SK-N-SH treated with all-trans-retinoic acid at 6 μM for 48 hours (cell line): ENCODE measurements around the gene HSPB7.

Experiments used
- ATAC-seq: fragments of 200-7000 bp; cut with Tn5 transposase; 3 replicates; pipeline ENCODE4 v1.9.1; 2020; ENCODE audit warnings: mild to moderate bottlenecking, moderate library complexity
- ARNTL ChIP-seq: fragments of 450-650 bp; formaldehyde crosslinking; IDR thresholded peaks from 2 replicates; pipeline ENCODE4 v1.5.0; 2020; ENCODE audit warnings: low read depth, mild to moderate bottlenecking, moderate library complexity, borderline replicate concordance
- BACH2 ChIP-seq: fragments of 250-450 bp; sonication (Bioruptor Pico); IDR thresholded peaks from 2 replicates; pipeline ENCODE4 v1.9.0; 2021; ENCODE audit warnings: mild to moderate bottlenecking, borderline replicate concordance
- CSDC2 ChIP-seq: fragments of 250-450 bp; sonication (Bioruptor Pico); IDR thresholded peaks from 2 replicates; pipeline ENCODE4 v1.5.0; 2020; ENCODE audit warnings: mild to moderate bottlenecking, moderate library complexity
- CSRNP3 ChIP-seq: fragments of 250-450 bp; sonication (Bioruptor Pico); IDR thresholded peaks from 2 replicates; pipeline ENCODE4 v1.5.1; 2021; ENCODE audit warnings: mild to moderate bottlenecking, moderate library complexity
- GLIS3 ChIP-seq: fragments of 250-450 bp; sonication (Bioruptor Pico); IDR thresholded peaks from 2 replicates; pipeline ENCODE4 v1.5.0; 2020; ENCODE audit warnings: mild to moderate bottlenecking, moderate library complexity
- PATZ1 ChIP-seq: fragments of 250-450 bp; sonication (Bioruptor Pico); IDR thresholded peaks from 2 replicates; pipeline ENCODE4 v1.8.0; 2020; ENCODE audit warnings: mild to moderate bottlenecking, moderate library complexity, borderline replicate concordance
- PPARA ChIP-seq: fragments of 250-450 bp; sonication (Bioruptor Pico); IDR thresholded peaks from 2 replicates; pipeline ENCODE4 v1.5.0; 2020; ENCODE audit warnings: mild to moderate bottlenecking, borderline replicate concordance
- RARB ChIP-seq: fragments of 250-450 bp; sonication (Bioruptor Pico); IDR thresholded peaks from 2 replicates; pipeline ENCODE4 v1.8.0; 2021; ENCODE audit warnings: mild to moderate bottlenecking, moderate library complexity
- SNAI2 ChIP-seq: fragments of 250-450 bp; sonication (Bioruptor Pico); IDR thresholded peaks from 2 replicates; pipeline ENCODE4 v1.5.0; 2020; ENCODE audit warnings: mild to moderate bottlenecking, moderate library complexity
- TCF4 ChIP-seq: fragments of 250-450 bp; sonication (Bioruptor Pico); IDR thresholded peaks from 2 replicates; pipeline ENCODE4 v1.8.0; 2021; ENCODE audit warnings: mild to moderate bottlenecking, moderate library complexity, borderline replicate concordance
- TOX ChIP-seq: fragments of 250-450 bp; sonication (Bioruptor Pico); IDR thresholded peaks from 2 replicates; pipeline ENCODE4 v1.8.0; 2021; ENCODE audit warnings: mild to moderate bottlenecking, moderate library complexity, borderline replicate concordance
- ZC3H10 ChIP-seq: fragments of 250-450 bp; sonication (Bioruptor Pico); IDR thresholded peaks from 2 replicates; pipeline ENCODE4 v1.5.1; 2021; ENCODE audit warnings: mild to moderate bottlenecking, moderate library complexity
- ZFP3 ChIP-seq: fragments of 250-450 bp; sonication (Bioruptor Pico); IDR thresholded peaks from 2 replicates; pipeline ENCODE4 v1.5.0; 2020; ENCODE audit warnings: mild to moderate bottlenecking, moderate library complexity
- ZFP30 ChIP-seq: fragments of 450-650 bp; formaldehyde crosslinking; IDR thresholded peaks from 2 replicates; pipeline ENCODE4 v1.5.0; 2022; ENCODE audit warnings: mild to moderate bottlenecking, moderate library complexity
- ZNF565 ChIP-seq: fragments of 450-650 bp; formaldehyde crosslinking; conservative IDR thresholded peaks from 2 replicates; pipeline ENCODE4 v1.5.0; 2020; ENCODE audit warnings: low read depth, mild to moderate bottlenecking, moderate library complexity
- ZNF70 ChIP-seq: fragments of 450-650 bp; formaldehyde crosslinking; IDR thresholded peaks from 2 replicates; pipeline ENCODE4 v1.5.0; 2020; ENCODE audit warnings: mild to moderate bottlenecking, moderate library complexity
- ZNF8 ChIP-seq: fragments of 450-650 bp; formaldehyde crosslinking; IDR thresholded peaks from 2 replicates; pipeline ENCODE4 v1.5.0; 2020; ENCODE audit warnings: mild to moderate bottlenecking, moderate library complexity
- TF ChIP-seq, protein P1 (sequence below): fragments of 250-450 bp; sonication (Bioruptor Pico); IDR thresholded peaks from 2 replicates; pipeline ENCODE4 v1.5.0; 2020; ENCODE audit warnings: mild to moderate bottlenecking, moderate library complexity
- TF ChIP-seq, protein P2 (sequence below): fragments of 250-450 bp; sonication (Bioruptor Pico); IDR thresholded peaks from 2 replicates; pipeline ENCODE4 v1.8.0; 2021; ENCODE audit warnings: low read depth, mild to moderate bottlenecking, moderate library complexity, borderline replicate concordance
- TF ChIP-seq, protein P3 (sequence below): fragments of 250-450 bp; sonication (Bioruptor Pico); IDR thresholded peaks from 2 replicates; pipeline ENCODE4 v1.5.1; 2020; ENCODE audit warnings: low read depth, mild to moderate bottlenecking, moderate library complexity

Gene HSPB7

GRCh38 chr1:15972409-15972808 is 45.4 kb downstream of the HSPB7 start:
- TF ChIP-seq RARB (CRISPR knock-in tag) (no peak), PATZ1 (no peak), ZNF70 (CRISPR knock-in tag) (no peak)
- ATAC-seq, result no peak

GRCh38 chr1:15970911-15971310 is 46.9 kb downstream of the HSPB7 start:
- ATAC-seq, result no peak

More at GRCh38 chr1:15970911-15971310, 46.9 kb downstream of the HSPB7 start:
- no peak for TF ChIP-seq PATZ1
- no peak for TF ChIP-seq ZNF70 (CRISPR knock-in tag)
- TF ChIP-seq, protein P1, sequence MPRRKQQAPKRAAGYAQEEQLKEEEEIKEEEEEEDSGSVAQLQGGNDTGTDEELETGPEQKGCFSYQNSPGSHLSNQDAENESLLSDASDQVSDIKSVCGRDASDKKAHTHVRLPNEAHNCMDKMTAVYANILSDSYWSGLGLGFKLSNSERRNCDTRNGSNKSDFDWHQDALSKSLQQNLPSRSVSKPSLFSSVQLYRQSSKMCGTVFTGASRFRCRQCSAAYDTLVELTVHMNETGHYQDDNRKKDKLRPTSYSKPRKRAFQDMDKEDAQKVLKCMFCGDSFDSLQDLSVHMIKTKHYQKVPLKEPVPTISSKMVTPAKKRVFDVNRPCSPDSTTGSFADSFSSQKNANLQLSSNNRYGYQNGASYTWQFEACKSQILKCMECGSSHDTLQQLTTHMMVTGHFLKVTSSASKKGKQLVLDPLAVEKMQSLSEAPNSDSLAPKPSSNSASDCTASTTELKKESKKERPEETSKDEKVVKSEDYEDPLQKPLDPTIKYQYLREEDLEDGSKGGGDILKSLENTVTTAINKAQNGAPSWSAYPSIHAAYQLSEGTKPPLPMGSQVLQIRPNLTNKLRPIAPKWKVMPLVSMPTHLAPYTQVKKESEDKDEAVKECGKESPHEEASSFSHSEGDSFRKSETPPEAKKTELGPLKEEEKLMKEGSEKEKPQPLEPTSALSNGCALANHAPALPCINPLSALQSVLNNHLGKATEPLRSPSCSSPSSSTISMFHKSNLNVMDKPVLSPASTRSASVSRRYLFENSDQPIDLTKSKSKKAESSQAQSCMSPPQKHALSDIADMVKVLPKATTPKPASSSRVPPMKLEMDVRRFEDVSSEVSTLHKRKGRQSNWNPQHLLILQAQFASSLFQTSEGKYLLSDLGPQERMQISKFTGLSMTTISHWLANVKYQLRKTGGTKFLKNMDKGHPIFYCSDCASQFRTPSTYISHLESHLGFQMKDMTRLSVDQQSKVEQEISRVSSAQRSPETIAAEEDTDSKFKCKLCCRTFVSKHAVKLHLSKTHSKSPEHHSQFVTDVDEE (CRISPR knock-in tag), result no peak
- no peak for TF ChIP-seq GLIS3 (CRISPR knock-in tag)
- no peak for TF ChIP-seq ZC3H10
- TF ChIP-seq, protein P2, sequence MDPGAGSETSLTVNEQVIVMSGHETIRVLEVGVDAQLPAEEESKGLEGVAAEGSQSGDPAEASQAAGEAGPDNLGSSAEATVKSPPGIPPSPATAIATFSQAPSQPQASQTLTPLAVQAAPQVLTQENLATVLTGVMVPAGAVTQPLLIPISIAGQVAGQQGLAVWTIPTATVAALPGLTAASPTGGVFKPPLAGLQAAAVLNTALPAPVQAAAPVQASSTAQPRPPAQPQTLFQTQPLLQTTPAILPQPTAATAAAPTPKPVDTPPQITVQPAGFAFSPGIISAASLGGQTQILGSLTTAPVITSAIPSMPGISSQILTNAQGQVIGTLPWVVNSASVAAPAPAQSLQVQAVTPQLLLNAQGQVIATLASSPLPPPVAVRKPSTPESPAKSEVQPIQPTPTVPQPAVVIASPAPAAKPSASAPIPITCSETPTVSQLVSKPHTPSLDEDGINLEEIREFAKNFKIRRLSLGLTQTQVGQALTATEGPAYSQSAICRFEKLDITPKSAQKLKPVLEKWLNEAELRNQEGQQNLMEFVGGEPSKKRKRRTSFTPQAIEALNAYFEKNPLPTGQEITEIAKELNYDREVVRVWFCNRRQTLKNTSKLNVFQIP, result no peak
- TF ChIP-seq CSDC2, result no peak
- TF ChIP-seq PPARA (CRISPR knock-in tag), result no peak
- TF ChIP-seq TOX, result no peak
- no peak for TF ChIP-seq BACH2 (CRISPR knock-in tag)
- TF ChIP-seq, protein P3, sequence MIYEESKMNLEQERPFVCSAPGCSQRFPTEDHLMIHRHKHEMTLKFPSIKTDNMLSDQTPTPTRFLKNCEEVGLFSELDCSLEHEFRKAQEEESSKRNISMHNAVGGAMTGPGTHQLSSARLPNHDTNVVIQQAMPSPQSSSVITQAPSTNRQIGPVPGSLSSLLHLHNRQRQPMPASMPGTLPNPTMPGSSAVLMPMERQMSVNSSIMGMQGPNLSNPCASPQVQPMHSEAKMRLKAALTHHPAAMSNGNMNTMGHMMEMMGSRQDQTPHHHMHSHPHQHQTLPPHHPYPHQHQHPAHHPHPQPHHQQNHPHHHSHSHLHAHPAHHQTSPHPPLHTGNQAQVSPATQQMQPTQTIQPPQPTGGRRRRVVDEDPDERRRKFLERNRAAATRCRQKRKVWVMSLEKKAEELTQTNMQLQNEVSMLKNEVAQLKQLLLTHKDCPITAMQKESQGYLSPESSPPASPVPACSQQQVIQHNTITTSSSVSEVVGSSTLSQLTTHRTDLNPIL (CRISPR knock-in tag), result no peak
- no peak for TF ChIP-seq ZNF565 (CRISPR knock-in tag)
- no peak for TF ChIP-seq ZNF8 (CRISPR knock-in tag)
- no peak for TF ChIP-seq ZFP3 (CRISPR knock-in tag)
- no peak for TF ChIP-seq CSRNP3 (CRISPR knock-in tag)
- TF ChIP-seq ARNTL (CRISPR knock-in tag), result no peak
- no peak for TF ChIP-seq SNAI2
- no peak for TF ChIP-seq ZFP30 (CRISPR knock-in tag)
- no peak for TF ChIP-seq RARB (CRISPR knock-in tag)
- no peak for TF ChIP-seq TCF4 (CRISPR knock-in tag)
